GM12873 (cell line): ENCODE data around the gene FTO.

ENCODE experiments used
- TF ChIP-seq, protein P1 (sequence below): IDR thresholded peaks from 2 replicates; pipeline ENCODE4 v1.5.1; 2012; ENCODE audit warnings: low read depth, mild to moderate bottlenecking, moderate library complexity, low read length, control low read depth; ENCODE audit not compliant: insufficient read depth; ENCODE audit errors: missing control alignments

Gene FTO

DNA sequence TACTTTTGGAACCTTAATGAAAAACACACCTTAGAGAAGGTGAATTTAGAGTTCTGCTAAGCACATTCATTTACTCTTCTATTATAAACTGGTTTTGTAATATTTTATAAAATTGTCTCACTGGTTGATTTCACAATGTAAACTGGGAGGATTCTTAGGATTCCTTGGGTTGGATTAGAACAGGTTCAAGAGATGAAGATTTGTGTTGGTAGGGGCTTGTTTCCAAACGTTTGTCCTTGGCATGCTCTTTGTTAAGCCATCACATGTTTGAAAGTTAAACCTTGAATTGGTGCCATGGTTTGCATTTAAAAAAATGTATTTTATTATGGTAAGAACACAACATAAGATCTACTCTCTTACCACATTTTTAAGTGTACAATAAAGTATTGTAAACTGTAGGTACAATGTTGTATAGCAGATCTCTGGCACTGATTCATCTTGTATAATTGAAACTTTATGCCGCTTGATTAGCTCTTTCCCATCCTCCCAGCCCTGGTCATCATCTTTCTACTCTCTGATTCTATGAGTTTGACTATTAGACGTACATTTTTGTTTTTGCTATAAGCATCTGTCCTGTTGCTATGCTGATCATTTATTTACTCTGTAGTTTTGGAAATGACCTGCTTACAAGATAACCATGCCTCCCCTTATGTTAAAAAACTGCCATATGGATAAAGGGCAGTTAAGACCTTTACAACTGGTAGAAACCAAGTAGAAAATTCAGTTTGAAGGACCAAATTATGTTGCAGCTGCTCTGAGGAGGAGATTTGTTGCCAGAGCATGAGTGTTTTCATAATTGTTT is 9.6 kb downstream of the FTO start:
- TF ChIP-seq, protein P1, sequence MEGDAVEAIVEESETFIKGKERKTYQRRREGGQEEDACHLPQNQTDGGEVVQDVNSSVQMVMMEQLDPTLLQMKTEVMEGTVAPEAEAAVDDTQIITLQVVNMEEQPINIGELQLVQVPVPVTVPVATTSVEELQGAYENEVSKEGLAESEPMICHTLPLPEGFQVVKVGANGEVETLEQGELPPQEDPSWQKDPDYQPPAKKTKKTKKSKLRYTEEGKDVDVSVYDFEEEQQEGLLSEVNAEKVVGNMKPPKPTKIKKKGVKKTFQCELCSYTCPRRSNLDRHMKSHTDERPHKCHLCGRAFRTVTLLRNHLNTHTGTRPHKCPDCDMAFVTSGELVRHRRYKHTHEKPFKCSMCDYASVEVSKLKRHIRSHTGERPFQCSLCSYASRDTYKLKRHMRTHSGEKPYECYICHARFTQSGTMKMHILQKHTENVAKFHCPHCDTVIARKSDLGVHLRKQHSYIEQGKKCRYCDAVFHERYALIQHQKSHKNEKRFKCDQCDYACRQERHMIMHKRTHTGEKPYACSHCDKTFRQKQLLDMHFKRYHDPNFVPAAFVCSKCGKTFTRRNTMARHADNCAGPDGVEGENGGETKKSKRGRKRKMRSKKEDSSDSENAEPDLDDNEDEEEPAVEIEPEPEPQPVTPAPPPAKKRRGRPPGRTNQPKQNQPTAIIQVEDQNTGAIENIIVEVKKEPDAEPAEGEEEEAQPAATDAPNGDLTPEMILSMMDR, result no peak

GRCh38 chr16:53714205-53715022 is 10.5 kb downstream of the FTO start:
- TF ChIP-seq, protein P1, result no peak

DNA sequence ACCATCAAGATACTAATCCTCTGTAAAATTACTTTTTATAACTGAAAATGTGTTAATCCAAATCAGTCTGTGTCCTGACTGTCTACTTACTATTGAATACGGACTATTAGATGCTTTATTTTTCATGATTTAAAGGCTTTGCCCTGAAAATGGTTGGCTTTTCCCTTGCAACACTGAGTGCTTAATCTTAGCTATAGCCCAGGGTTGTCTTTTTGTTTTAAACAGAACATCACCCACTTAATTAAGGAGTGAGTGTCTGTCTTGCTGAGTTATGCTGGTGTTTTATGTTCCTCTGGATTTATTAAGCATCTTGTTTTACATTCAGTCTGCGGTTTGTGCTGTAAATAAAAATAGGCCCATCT is 11.0 kb downstream of the FTO start:
- TF ChIP-seq, protein P1, result no peak

GRCh38 chr16:53717577-53717976 is 13.6 kb downstream of the FTO start:
- TF ChIP-seq, protein P1, result no peak

GRCh38 chr16:53721017-53721416 is 17.1 kb downstream of the FTO start:
- TF ChIP-seq, protein P1, result no peak

DNA sequence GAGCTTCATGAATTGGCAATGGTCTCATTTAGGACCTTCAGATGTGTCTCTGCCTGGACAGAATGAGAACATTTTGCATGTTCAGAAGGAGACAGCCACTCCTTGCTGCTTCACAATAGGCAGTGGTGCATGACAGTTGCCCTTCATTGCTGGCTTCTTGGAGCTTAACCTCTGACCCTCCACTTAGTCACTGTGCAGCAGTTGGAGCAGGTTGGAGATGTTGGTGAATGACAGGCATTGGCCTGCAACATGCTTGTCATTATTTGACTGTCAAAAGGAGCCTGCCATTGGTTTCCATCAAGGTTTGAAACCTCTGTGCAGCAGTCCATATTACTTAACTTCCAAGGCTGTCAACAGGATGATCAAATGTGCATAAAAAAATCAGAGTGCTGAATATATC is 22.7 kb downstream of the FTO start:
- TF ChIP-seq, protein P1, result no peak

DNA sequence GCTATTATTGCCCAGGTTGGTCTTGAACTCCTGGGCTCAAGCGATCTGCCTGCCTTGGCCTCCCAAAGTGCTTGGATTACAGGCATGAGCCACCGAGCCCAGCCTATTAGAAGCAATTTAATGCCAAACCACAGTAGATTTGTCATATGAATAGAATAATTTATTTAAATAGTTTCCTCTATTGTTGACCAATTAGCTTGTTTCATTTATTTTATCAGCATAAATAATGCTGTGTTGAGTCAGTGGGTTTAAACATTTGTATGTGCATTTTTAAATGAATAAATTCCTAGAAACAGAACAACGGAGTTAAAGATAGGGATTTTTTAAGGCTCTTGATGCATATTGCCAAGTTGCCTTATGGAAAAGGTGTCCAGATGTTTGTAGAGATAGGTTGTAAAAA is 26.7 kb downstream of the FTO start:
- TF ChIP-seq, protein P1, result no peak
